ENCODE measurements around the gene YKT6. TPM values are rescaled to one million over a fixed set of nuclear protein-coding genes. Genes with fewer than 3 reads are reported as not detected.

Gene YKT6
- total and polyA plus RNA-seq, 2 experiments from 2014 or later, result 33.5 to 114 TPM

DNA sequence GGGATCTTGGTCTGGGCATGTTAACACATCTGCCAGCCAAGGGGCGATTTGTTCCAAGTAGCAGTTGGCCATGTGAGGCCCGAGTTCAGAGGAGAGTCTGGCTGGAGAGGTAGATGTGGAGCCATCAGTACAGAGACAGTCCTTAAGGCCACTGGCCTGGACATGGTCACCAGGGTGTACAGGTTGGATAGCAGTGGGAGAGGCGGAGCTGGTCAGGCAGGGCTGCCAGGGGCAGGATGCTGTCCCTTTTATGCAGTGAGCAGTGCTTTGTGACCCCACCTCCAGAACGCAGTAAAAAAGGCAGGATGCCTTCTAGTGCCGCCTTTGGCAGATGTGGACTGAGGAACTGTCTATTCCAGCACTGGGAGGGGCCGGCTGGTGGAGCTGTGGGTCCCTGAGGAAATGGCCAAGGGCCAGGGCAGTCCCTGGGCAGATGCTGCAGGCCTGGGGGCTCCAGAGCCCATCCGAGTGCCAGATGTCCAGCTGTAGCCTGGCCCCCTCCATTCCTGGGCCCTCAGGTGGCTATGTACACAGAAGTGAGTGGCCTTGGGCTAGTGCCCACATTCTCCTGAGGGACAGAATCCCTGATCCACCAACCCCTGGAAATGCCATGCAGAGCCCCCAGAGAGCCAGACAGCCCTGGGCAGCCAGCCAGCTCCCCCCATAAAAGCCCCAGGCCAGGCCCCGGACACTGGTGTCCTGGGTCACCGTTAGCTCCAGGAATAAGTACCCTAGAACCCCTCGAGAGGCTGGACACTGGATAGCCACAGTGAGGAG lies 42.5 kb upstream of the YKT6 start (continued):
- TF ChIP-seq, protein P1, sequence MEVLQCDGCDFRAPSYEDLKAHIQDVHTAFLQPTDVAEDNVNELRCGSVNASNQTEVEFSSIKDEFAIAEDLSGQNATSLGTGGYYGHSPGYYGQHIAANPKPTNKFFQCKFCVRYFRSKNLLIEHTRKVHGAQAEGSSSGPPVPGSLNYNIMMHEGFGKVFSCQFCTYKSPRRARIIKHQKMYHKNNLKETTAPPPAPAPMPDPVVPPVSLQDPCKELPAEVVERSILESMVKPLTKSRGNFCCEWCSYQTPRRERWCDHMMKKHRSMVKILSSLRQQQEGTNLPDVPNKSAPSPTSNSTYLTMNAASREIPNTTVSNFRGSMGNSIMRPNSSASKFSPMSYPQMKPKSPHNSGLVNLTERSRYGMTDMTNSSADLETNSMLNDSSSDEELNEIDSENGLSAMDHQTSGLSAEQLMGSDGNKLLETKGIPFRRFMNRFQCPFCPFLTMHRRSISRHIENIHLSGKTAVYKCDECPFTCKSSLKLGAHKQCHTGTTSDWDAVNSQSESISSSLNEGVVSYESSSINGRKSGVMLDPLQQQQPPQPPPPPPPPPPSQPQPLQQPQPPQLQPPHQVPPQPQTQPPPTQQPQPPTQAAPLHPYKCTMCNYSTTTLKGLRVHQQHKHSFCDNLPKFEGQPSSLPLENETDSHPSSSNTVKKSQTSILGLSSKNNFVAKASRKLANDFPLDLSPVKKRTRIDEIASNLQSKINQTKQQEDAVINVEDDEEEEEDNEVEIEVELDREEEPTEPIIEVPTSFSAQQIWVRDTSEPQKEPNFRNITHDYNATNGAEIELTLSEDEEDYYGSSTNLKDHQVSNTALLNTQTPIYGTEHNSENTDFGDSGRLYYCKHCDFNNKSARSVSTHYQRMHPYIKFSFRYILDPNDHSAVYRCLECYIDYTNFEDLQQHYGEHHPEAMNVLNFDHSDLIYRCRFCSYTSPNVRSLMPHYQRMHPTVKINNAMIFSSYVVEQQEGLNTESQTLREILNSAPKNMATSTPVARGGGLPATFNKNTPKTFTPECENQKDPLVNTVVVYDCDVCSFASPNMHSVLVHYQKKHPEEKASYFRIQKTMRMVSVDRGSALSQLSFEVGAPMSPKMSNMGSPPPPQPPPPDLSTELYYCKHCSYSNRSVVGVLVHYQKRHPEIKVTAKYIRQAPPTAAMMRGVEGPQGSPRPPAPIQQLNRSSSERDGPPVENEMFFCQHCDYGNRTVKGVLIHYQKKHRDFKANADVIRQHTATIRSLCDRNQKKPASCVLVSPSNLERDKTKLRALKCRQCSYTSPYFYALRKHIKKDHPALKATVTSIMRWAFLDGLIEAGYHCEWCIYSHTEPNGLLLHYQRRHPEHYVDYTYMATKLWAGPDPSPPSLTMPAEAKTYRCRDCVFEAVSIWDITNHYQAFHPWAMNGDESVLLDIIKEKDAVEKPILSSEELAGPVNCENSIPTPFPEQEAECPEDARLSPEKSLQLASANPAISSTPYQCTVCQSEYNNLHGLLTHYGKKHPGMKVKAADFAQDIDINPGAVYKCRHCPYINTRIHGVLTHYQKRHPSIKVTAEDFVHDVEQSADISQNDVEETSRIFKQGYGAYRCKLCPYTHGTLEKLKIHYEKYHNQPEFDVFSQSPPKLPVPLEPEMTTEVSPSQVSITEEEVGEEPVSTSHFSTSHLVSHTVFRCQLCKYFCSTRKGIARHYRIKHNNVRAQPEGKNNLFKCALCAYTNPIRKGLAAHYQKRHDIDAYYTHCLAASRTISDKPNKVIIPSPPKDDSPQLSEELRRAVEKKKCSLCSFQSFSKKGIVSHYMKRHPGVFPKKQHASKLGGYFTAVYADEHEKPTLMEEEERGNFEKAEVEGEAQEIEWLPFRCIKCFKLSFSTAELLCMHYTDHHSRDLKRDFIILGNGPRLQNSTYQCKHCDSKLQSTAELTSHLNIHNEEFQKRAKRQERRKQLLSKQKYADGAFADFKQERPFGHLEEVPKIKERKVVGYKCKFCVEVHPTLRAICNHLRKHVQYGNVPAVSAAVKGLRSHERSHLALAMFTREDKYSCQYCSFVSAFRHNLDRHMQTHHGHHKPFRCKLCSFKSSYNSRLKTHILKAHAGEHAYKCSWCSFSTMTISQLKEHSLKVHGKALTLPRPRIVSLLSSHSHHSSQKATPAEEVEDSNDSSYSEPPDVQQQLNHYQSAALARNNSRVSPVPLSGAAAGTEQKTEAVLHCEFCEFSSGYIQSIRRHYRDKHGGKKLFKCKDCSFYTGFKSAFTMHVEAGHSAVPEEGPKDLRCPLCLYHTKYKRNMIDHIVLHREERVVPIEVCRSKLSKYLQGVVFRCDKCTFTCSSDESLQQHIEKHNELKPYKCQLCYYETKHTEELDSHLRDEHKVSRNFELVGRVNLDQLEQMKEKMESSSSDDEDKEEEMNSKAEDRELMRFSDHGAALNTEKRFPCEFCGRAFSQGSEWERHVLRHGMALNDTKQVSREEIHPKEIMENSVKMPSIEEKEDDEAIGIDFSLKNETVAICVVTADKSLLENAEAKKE (CRISPR knock-in tag; IDR thresholded peaks at IDR 0.05), result no peak
- TF ChIP-seq NANOG (IDR thresholded peaks at IDR 0.05; ENCODE audit: borderline replicate concordance), result no peak
- no peak for TF ChIP-seq EZH2 (IDR thresholded peaks at IDR 0.05; ENCODE audit: low read depth, unreplicated experiment)
- no peak for TF ChIP-seq CREB1 (CRISPR knock-in tag; IDR thresholded peaks at IDR 0.05; ENCODE audit: low read depth)
- TF ChIP-seq, protein P2, sequence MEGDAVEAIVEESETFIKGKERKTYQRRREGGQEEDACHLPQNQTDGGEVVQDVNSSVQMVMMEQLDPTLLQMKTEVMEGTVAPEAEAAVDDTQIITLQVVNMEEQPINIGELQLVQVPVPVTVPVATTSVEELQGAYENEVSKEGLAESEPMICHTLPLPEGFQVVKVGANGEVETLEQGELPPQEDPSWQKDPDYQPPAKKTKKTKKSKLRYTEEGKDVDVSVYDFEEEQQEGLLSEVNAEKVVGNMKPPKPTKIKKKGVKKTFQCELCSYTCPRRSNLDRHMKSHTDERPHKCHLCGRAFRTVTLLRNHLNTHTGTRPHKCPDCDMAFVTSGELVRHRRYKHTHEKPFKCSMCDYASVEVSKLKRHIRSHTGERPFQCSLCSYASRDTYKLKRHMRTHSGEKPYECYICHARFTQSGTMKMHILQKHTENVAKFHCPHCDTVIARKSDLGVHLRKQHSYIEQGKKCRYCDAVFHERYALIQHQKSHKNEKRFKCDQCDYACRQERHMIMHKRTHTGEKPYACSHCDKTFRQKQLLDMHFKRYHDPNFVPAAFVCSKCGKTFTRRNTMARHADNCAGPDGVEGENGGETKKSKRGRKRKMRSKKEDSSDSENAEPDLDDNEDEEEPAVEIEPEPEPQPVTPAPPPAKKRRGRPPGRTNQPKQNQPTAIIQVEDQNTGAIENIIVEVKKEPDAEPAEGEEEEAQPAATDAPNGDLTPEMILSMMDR (conservative IDR thresholded peaks at IDR 0.05; ENCODE audit: low read depth in 2 of 2), result no peak
- no peak for TF ChIP-seq ZNF114 (CRISPR knock-in tag; IDR thresholded peaks at IDR 0.05)
- no peak for TF ChIP-seq POLR2AphosphoS5 (IDR thresholded peaks at IDR 0.05; ENCODE audit: low read depth)
